Measurements from ENCODE around the gene YAF2.

Gene YAF2, protein sequence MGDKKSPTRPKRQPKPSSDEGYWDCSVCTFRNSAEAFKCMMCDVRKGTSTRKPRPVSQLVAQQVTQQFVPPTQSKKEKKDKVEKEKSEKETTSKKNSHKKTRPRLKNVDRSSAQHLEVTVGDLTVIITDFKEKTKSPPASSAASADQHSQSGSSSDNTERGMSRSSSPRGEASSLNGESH

DNA sequence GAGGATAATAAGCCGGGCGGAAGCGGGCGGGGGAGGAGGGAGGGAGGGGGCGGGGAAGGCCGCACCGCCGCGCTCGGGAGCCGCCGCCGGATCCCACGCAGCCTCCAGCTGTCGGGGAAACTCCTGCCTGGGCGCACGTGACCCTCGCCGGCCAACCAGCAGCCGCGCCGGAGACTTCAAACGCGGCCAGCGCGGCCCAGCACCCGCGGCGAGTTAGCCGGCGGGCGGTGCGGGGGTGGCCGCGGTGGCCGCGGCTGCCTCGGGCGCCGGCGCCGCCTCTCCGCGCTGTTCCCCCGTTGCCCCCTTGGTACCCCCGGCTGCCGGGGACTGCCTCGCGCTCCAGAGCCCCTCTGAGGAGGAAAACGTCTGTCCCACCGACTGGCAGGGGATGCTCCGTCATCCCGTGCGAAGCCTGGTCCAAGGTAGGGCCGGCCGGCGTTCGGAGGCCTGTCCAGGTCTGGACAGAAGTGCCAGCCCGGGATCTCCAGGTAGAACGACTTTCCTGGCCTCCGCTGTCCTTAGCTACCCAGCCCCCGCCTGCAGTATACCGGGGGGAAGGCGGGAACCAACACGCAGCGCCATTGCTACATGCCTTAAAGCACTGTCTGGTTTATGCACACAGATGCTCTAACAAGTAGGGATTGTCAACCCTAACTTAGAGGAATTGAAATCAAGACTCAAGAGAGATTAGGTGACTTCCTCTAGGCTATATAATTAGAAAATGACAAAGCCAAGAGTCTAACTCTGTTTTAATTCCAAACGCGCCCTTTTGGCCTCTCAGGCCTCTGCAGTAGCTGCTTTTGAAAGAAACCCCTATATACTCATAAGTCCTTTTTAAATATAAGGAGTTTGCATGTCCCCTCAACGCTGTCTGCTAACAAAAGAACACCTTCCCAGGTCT, at the start of gene YAF2:
Gene YAF2, minus strand, starts transcription at position 9 of the 901 bp plus-strand sequence. CDS start 68 bp downstream, outside the sequence.
- peak; percentile 63 for DNase-seq (ENCODE audit: low read depth)

DNA sequence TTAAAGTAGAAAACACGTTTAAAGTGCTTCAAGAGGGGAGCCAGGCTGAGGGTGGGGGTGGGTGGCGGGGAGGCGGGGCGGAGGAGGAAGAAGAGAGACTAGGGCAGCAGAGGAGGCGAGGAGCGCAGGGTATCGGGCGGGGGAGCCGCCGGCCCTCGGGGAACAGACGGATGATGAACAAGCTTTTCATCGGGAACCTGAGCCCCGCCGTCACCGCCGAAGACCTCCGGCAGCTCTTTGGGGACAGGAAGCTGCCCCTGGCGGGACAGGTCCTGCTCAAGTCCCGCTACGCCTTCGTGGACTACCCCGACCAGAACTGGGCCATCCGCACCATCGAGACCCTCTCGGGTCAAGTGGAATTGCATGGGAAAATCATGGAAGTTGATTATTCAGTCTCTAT, 48.7 kb upstream of the YAF2 start:
- no peak for DNase-seq (ENCODE audit: low read depth)

DNA sequence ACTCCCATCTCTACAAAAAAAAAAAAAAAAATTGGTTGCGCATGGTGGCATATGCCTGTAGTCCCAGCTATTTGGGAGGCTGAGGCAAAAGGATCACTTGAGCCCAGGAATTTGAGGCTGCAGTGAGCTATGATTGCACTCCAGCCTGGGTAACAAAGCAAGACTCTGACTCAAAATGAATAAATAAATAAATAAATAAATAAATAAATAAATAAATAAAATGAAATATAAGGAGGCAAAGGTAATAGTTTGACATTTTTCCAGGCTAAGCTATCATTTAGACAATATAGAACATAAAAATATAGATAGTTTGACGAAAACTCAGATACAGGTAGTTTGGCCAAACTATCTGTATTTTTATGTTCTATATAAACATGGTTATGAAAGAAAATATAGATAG, 47.4 kb upstream of the YAF2 start:
- no peak for DNase-seq (ENCODE audit: low read depth)

DNA sequence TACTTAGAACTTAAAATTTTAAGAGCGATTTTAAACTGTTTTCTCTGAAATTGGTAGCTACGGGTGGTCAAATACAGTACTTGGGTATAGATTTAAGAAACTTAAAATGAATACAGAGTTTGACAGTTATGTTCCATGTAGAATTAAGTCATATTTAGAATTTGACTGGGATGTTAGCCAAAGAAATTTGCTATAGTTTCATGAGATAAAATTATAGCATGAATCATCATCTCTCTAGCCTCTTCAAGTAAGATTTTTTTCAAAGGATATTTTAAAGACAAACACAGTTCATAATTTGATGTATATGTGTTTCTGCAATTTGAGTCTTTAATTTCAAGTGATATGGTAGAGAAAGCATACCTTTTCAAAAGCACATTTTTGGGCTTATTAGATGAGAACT, 46.8 kb upstream of the YAF2 start:
- no peak for DNase-seq (ENCODE audit: low read depth)

DNA sequence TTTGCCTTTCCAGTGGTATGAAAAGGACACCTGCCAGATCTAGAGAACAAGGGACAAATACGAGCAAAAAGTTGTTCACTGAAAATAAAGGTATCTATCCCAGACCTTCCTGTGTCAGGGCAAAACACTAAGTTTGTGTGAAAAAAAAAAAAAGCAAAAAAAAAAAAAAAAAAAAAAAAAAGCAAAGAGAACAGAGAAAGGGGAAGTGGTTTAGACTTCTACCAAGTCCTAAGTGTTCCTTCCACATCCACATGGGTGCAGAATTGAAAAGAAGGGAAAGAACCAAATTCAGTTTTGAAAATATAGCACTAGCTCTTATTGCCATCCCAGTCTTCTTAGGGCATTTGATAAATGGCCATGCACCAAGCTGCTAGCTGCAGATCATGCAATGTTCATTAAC, 46.1 kb upstream of the YAF2 start:
- no peak for DNase-seq (ENCODE audit: low read depth)

DNA sequence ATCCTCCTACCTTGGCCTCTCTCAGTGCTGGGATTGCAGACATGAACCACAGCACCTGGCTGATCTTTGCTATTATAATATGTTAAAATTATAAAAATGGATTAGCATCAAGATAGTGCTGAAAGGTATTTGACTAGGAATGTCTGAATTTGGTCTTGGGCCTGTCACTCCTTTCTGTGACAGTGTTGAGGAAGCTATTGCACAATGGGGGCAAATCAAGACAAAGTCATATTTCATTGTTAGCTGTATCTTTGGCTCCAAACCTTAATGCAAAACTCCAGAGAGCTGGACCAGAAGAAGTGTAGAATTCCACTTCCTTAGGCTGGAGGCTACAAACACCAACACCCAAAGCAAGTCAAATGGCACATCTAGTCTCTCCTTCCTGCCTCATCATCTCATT, 45.7 kb upstream of the YAF2 start:
- no peak for DNase-seq (ENCODE audit: low read depth)

DNA sequence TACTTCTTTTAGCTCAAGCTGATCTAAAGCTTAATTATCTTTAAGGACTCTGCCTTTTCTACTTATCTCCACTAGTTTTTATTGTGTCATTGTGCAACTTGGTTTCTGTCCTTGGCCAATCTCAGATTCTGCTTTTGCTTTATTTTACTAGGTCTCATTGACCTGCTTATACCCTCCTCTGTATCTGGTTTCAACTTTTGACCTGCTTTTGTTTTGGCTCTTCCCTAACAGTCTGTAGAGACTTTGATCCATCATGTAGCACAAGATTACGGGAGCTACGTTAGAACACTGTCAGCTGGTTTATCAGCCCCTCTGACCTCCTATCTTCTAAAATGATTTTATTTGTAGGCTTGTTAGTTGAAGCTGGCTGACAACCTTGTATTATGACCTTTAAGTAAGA, 44.2 kb upstream of the YAF2 start:
- DNase-seq (ENCODE audit: low read depth) = no peak

DNA sequence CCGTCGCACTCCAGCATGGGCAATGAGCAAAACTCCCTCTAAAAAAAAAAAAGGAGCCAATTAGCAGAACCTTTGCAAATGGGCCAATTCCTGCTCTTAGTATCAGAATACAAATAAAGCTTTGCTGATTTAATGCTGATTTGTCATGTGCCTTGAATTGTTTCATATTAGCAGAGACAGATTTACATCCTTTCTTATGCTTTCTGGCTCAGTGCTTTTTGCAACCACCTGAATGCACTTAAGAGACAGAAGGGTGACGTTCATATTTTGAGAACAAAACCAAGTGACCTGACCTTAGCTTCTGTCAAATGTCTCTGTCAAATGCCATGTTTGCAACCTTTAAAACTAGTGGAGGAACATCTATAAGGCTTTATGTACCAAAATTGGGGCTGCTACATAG, 43.8 kb upstream of the YAF2 start:
- no peak for DNase-seq (ENCODE audit: low read depth)

DNA sequence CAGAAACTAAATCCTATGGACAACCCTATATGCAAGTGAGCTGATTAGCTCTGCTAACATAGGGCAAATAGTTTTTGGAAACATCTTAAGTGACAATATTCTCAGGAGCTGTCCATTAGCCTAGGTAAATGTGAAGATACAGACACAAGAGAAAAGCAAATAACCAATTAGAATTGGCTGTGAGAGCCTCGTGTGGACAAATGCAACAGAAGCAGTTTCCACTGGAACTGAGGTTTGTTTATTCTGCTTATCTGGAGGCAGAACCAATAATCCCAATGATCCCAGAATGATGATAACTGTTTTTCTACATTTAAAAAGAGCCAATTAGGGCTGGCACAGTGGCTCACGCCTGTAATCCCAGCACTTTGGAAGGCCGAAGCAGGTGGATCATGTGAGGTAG, 43.2 kb upstream of the YAF2 start:
- no peak for DNase-seq (ENCODE audit: low read depth)

DNA sequence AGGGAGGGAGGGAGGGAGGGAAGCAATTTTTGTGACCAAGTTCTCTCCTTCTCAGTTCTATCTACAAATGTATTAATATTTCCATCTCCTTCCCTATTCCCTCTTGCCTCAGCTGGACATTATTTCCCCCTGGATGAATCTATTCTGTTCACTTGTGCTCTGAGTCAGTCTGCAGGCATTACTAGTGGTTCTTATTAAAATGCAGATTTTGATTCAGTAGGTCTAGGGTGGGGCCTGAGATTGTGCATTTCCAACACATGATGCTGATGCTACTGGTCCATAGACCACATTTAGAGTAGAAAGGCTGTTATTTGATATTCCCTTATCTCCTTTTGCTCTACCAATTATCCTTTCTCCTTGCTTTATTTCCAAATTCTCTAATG, 40.1 kb upstream of the YAF2 start:
- no peak for DNase-seq (ENCODE audit: low read depth)

DNA sequence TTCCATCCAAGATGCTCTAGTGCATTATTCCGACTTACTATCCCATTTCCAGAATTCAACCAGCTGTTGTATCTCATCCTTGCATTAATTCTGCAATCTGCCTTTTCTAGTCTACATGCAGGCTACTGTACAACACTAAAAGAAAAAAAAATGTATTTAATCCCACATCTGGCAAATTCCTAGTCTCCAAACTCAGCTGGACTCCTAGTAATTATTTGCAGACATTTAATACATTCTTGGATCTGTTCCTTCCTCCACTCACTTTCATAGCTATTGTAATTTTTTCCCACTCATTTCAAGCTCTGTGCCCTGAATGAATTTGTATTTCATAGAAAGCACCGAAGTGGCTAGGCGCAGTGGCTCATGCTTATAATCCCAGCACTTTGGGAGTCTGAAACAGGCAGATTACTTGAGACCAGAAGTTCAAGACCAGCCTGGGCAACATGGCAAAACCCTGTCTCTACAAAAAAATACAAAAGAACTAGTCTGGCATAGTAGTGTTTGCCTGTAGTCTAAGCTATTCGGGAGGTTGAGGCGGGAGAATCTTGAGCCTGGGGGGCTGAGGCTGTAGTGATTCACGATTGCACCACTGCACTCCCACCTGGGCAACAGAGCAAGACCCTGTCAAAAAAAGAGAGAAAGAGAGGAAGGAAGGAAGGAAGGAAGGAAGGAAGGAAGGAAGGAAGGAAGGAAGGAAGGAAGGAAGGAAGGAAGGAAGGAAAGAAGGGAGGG, 39.5 kb upstream of the YAF2 start:
- DNase-seq (ENCODE audit: low read depth) = no peak

DNA sequence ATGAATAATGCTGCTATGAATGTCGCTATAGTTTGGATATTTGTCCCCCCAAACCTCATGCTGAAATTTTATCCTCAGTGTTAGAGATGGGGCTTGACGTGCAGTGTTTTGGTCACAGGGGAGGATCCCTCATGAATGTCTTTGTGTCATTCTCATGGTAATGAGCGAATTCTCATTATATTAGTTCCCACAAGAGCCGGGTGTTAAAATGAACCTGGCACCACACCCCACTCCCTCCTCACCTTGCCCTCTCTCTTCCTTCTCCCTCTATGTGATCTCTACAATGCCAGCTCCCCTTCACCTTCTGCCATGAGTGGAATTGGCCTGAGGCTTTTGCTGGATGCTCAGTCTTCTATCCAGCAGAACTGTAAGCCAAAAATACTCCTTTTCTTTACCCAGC, 37.5 kb upstream of the YAF2 start:
- DNase-seq (ENCODE audit: low read depth) = no peak

DNA sequence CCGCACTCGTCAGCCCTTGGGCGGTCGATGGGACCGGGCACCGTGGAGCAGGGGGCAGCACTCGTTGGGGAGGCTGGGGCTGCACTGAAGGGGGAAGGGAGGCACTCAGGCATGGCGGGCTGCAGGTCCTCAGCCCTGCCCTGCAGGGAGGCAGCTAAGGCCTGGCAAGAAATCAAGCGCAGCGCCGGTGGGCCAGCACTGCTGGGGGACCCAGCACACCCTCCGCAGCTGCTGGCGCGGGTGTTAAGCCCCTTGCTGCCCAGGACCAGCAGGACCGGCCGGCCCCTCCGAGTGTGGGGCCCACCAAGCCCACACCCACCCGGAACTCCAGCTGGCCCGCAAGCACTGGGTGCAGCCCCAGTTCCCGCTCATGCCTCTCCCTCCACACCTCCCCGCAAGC, 35.7 kb upstream of the YAF2 start:
- no peak for DNase-seq (ENCODE audit: low read depth)

DNA sequence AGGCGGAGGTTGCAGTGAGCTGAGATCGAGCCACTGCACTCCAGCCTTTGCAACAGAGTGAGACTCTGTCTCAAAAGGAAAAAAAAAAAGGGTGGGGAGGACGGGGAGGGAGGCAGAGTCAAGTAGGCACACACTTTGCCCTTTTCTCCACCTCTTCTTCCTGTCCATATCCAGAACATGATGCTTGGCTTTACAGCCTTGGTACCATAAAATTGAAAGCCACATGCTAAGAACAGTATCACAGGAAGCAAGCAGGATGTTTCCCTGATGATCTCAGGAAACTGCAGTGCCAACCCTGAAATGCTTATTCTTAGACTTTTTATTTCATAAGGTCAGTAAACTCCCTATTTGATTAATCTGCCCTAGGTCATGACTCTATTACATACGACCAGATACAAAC, 32.5 kb upstream of the YAF2 start:
- DNase-seq (ENCODE audit: low read depth) = no peak

DNA sequence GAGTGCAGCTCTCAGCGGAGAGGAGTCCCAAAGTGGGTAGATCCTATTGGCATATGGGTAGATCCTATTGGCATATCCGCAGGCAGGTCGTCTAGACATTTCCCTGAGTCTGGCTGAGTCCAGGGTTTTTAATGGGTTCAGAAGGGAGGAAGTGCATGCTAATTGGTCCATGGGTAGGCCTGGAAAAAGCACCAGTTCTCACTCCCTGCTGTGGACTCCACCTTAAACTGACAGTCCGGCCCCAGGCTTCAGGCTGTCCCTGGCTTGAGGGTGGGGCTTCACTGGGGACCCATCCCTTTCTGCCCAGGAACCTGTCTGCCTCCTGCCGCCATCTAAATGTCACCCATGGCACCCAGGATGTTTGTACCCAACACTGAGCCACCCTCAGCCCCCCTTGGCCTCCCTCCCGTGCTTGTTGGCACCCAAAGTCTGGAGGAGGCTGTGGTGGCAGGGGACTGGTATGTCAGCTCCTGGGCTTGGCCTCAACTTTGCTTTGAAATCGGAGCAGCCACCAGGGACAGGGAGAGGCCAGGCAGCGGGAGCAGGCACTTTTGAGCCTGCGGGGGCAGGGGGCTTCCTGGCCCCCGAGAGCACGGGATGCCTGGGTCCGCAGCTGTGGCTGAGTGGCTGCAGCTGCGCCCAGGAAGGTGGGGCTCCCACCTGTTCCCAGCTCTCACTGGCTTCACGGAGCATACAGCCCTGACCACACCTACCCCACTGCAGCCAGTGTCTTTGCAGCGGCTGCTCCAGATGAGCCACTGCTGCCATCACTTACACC, 29.6 kb upstream of the YAF2 start:
- no peak for DNase-seq (ENCODE audit: low read depth)

DNA sequence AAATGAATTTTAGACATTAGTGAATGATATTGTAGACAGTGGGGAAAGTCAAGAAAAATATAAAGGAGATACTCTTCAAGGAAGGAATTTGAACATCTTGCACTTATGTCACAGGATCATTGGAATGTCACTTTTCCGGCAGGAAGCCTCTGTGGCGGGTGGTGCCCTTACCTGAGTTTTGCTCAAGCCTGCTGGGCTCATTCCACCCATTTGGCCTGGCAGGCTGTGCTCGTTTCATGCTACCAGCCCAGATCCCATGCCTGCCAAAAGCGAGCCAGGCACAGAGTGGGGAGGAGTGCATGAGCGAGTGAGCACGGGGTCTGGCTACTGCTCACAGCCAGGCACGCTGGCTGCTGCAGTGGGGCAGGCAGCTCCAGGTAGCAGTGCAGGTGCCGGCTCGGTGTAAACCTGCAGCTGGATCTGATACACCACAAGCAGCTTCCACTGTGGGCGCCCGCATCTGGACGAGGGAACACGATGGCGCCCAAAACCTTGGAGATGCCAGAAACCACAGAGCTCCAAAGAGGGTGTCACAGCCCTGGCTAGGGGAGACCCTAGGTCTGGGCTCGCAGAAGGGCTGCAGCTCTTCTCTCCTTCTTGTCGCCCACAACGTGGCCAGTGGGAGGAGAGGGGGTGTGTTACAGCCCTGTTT, 28.7 kb upstream of the YAF2 start:
- DNase-seq (ENCODE audit: low read depth) = no peak

DNA sequence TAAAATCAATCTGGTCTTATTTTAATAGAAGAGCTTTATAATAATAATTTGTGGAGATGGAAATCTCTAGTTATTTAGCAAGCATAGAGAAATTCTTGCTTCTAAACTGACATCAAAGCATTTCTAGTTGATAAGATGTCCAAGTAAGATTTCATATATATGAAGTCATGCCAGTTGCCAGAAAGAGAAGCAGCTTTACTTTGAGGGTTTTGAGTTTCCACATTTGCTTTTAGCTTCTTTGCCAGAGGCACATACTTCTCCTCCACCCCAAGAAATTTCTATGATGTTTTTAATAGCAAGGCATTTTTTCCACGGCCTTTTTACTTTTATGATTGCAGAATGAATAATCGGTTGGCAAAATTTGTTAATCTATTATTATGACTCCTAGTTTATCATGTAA, 24.2 kb upstream of the YAF2 start:
- no peak for DNase-seq (ENCODE audit: low read depth)

DNA sequence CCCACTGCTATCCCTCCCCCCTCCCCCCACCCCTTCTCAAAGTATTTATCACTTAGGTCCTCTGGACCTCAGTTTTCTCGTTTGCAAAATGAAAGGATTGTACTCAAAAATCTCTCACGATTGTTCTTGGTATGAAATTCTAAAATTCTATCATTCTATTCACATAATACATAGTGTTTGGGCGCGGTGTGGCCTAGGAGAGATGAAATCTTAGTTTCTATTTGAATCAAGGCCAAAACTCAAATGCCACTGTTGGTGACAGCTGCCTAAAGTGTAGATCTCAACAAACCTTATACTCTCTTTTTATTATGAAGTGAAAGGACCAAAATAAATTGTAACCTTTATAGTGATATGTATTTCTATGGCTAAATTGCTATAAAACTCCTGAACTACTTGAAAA, 23.7 kb upstream of the YAF2 start:
- DNase-seq (ENCODE audit: low read depth) = no peak

DNA sequence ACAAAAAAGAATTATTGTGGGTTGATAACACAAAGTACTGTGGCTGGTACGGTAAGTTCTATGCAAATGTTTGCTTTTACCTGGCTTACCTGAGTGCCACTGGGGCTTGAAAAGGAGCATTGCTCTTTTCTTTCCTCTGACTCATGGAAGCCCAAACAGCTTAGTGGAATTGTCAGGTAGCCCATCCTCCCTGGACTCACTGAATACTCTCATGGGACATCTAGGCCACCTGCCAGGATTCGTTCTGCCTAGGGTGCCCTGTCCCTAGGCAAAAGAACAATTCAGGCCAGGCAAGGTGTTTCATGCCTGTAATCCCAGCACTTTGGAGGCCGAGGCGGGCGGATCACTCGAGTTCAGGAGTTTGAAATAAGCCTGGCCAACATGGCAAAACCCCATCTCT, 22.5 kb upstream of the YAF2 start:
- DNase-seq (ENCODE audit: low read depth) = no peak

DNA sequence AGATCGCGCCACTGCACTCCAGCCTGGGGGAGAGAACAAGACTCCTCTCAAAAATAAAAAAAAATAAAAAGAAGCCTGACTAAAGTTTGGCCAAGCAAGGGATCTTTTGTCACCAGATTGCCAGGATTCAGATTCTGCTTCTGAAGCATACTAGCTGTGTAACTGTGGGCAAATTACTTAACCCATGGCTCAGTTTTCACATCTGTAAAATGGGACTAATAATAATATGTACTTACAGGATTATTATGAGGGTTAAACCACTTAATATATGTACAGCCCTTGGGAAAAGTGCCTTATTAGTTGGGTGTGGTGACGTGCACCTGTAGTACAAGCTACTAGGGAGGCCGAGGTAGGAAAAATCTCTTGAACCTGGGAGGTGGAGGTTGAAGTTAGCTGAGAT, 21.7 kb upstream of the YAF2 start:
- no peak for DNase-seq (ENCODE audit: low read depth)

DNA sequence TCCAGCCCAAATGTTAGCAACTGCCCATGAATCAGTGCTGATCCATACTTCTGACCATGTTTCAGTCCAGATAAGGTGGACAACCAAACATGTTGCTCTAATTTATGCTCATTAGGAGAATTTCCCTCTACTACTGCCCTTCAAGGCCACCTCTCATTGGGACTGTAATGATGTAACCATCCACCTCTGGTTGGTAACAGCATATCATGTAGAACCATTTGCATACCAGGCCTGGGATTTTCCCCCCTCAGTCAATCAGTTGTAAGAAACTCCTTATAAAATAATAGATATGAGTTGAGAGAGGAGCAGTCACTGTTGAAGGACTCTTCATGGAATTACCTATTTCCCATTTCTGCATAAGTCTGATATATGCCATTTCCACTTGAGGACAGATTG, 17.8 kb upstream of the YAF2 start:
- no peak for DNase-seq (ENCODE audit: low read depth)

All from fibroblast of the conjunctiva (primary cell).